K562 (cell line): Measurements from ENCODE around the gene MS4A6E.

ENCODE experiments used
- ADNP ChIP-seq: fragments of 200-800 bp; sonication (Bioruptor generic); IDR thresholded peaks from 2 replicates; pipeline ENCODE4 v1.6.1; 2016; ENCODE audit warnings: missing genetic modification characterization, missing compliant biosample characterization
- CREB1 ChIP-seq, 2 experiments: sonication (generic) in 1 of 2; formaldehyde crosslinking in 1 of 2; IDR thresholded peaks; 2 replicates each; pipeline versions ENCODE4 v1.6.1 to v1.8.0; 2012 to 2022; ENCODE audit warnings: inconsistent platforms in 1 of 2, mild to moderate bottlenecking in 1 of 2, missing genetic modification reagents in 1 of 2, moderate library complexity in 1 of 2
- DIDO1 ChIP-seq: fragments of 450-650 bp; IDR thresholded peaks from 2 replicates; pipeline ENCODE4 v1.6.1; 2016; ENCODE audit warnings: low read depth, missing biosample characterization, missing genetic modification characterization
- IRF1 ChIP-seq: sonication (generic); formaldehyde crosslinking; IDR thresholded peaks from 2 replicates; pipeline ENCODE4 v1.8.0; 2022; ENCODE audit warnings: missing genetic modification reagents, mild to moderate bottlenecking, borderline replicate concordance
- MAX ChIP-seq: sonication (generic); formaldehyde crosslinking; IDR thresholded peaks from 2 replicates; pipeline ENCODE4 v1.9.0; 2022; ENCODE audit warnings: mild to moderate bottlenecking, missing genetic modification reagents
- PHTF2 ChIP-seq: fragments of 250-450 bp; sonication (Bioruptor Pico); IDR thresholded peaks from 2 replicates; pipeline ENCODE4 v1.5.0; 2021; ENCODE audit warnings: mild to moderate bottlenecking
- POLR2AphosphoS2 ChIP-seq: IDR thresholded peaks from 2 replicates; pipeline ENCODE4 v1.6.1; 2012; ENCODE audit warnings: low read length, improper control_type of control experiment
- REST ChIP-seq, 2 experiments: fragments of 450-650 bp; formaldehyde crosslinking in 1 of 2; IDR thresholded peaks; 2 replicates each; pipeline versions ENCODE4 v1.4.0 to v1.6.1; 2014 to 2020; ENCODE audit warnings: mild to moderate bottlenecking in 2 of 2, borderline replicate concordance in 1 of 2, low read depth in 1 of 2
- SPI1 ChIP-seq: IDR thresholded peaks from 2 replicates; pipeline ENCODE4 v1.6.1; 2011; ENCODE audit warnings: low read depth, low read length, control low read depth, borderline replicate concordance
- SRSF1 ChIP-seq: fragments of 200-400 bp; formaldehyde crosslinking; IDR thresholded peaks from 2 replicates; pipeline ENCODE4 v1.6.1; 2017; ENCODE audit warnings: mild to moderate bottlenecking, low read depth, low read length, moderate library complexity
- TF ChIP-seq, protein P1 (sequence below): sonication (generic); formaldehyde crosslinking; IDR thresholded peaks from 2 replicates; pipeline ENCODE4 v1.8.1; 2022; ENCODE audit warnings: missing genetic modification reagents
- TF ChIP-seq, protein P2 (sequence below): sonication (generic); formaldehyde crosslinking; IDR thresholded peaks from 2 replicates; pipeline ENCODE4 v1.8.1; 2023; ENCODE audit warnings: mild to moderate bottlenecking, missing genetic modification reagents
- TF ChIP-seq, protein P3 (sequence below), 3 experiments: IDR thresholded peaks in 2 of 3; conservative IDR thresholded peaks in 1 of 3; 2 replicates each; pipeline ENCODE4 v1.5.1; 2011 to 2012; ENCODE audit warnings: low read length in 3 of 3, mild to moderate bottlenecking in 3 of 3, control low read depth in 2 of 3, improper control_type of control experiment in 1 of 3, inconsistent platforms in 1 of 3, low read depth in 1 of 3, mixed read lengths in 1 of 3, moderate library complexity in 1 of 3; ENCODE audit not compliant: insufficient read depth in 2 of 3

GRCh38 chr11:60377401-60378136 lies 50.5 kb downstream of the MS4A6E start:
- TF ChIP-seq PHTF2 = no peak
- TF ChIP-seq DIDO1 = no peak
- TF ChIP-seq ADNP (tag) = no peak
- TF ChIP-seq, protein P1, sequence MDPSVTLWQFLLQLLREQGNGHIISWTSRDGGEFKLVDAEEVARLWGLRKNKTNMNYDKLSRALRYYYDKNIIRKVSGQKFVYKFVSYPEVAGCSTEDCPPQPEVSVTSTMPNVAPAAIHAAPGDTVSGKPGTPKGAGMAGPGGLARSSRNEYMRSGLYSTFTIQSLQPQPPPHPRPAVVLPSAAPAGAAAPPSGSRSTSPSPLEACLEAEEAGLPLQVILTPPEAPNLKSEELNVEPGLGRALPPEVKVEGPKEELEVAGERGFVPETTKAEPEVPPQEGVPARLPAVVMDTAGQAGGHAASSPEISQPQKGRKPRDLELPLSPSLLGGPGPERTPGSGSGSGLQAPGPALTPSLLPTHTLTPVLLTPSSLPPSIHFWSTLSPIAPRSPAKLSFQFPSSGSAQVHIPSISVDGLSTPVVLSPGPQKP (CRISPR knock-in tag) = no peak
- no peak for TF ChIP-seq SPI1
- TF ChIP-seq REST (IDR thresholded peaks at IDR 0.05; ENCODE audit: borderline replicate concordance) = no peak
- TF ChIP-seq REST (CRISPR knock-in tag; IDR thresholded peaks at IDR 0.05; ENCODE audit: low read depth) = no peak
- no peak for TF ChIP-seq MAX (CRISPR knock-in tag)
- TF ChIP-seq SRSF1 = no peak
- no peak for TF ChIP-seq IRF1 (CRISPR knock-in tag)
- no peak for TF ChIP-seq CREB1 (IDR thresholded peaks at IDR 0.05)
- no peak for TF ChIP-seq CREB1 (CRISPR knock-in tag; IDR thresholded peaks at IDR 0.05)
- TF ChIP-seq, protein P2, sequence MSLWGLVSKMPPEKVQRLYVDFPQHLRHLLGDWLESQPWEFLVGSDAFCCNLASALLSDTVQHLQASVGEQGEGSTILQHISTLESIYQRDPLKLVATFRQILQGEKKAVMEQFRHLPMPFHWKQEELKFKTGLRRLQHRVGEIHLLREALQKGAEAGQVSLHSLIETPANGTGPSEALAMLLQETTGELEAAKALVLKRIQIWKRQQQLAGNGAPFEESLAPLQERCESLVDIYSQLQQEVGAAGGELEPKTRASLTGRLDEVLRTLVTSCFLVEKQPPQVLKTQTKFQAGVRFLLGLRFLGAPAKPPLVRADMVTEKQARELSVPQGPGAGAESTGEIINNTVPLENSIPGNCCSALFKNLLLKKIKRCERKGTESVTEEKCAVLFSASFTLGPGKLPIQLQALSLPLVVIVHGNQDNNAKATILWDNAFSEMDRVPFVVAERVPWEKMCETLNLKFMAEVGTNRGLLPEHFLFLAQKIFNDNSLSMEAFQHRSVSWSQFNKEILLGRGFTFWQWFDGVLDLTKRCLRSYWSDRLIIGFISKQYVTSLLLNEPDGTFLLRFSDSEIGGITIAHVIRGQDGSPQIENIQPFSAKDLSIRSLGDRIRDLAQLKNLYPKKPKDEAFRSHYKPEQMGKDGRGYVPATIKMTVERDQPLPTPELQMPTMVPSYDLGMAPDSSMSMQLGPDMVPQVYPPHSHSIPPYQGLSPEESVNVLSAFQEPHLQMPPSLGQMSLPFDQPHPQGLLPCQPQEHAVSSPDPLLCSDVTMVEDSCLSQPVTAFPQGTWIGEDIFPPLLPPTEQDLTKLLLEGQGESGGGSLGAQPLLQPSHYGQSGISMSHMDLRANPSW (CRISPR knock-in tag) = no peak
- no peak for TF ChIP-seq POLR2AphosphoS2
- TF ChIP-seq, protein P3, sequence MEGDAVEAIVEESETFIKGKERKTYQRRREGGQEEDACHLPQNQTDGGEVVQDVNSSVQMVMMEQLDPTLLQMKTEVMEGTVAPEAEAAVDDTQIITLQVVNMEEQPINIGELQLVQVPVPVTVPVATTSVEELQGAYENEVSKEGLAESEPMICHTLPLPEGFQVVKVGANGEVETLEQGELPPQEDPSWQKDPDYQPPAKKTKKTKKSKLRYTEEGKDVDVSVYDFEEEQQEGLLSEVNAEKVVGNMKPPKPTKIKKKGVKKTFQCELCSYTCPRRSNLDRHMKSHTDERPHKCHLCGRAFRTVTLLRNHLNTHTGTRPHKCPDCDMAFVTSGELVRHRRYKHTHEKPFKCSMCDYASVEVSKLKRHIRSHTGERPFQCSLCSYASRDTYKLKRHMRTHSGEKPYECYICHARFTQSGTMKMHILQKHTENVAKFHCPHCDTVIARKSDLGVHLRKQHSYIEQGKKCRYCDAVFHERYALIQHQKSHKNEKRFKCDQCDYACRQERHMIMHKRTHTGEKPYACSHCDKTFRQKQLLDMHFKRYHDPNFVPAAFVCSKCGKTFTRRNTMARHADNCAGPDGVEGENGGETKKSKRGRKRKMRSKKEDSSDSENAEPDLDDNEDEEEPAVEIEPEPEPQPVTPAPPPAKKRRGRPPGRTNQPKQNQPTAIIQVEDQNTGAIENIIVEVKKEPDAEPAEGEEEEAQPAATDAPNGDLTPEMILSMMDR (IDR thresholded peaks at IDR 0.05 in 2 of 3, conservative IDR thresholded peaks at IDR 0.05 in 1 of 3; ENCODE audit: insufficient read depth in 2 of 3, low read depth in 1 of 3, low read length in 3 of 3) = no peak
